Amniotic epithelial cell (primary cell): Measurements from ENCODE around the gene SIN3A.
"Not testable (repeated sequence)": the region's sequence is repeated elsewhere in the genome, so short reads cannot be mapped to it uniquely, and the experiment has no call there.

Experiments
- DNase-seq: peaks from one replicate; pipeline ENCODE4 v3.0.0-alpha.2; 2010; ENCODE audit warnings: low read depth

Gene SIN3A

DNA sequence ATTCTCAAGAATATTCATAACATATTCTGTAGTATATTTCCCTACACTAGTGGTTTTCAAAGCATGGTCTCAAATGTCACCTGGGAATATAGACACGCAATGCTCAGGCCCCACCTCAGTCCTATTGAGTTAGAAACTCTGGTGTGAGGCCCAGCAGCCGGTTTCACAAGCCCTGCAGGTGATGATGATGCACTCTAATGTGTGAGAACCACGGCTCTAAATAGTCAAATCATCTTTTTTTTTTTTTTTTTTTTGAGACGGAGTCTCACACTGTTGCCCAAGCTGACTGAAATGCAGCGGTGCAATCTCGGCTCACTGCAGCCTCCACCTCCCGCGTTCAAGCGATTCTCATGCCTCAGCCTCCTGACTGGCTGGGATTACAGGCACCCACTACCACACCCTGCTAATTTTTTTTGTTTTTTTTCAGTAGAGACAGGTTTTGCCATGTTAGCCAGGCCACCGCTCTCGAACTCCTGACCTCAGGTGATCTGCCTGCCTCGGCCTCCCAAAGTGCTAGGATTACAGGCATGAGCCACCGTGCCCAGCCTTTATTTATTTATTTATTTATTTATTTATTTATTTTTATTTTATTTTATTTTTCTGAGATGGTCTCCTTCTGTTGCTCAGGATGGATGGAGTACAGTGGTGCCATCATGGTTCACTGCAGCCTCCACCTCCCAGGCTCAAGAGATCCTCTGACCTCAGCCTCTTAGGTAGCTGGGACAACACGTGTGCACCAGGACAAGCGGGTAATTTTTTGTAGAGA is 117.7 kb downstream of the SIN3A start:
- not testable (repeated sequence) for DNase-seq

DNA sequence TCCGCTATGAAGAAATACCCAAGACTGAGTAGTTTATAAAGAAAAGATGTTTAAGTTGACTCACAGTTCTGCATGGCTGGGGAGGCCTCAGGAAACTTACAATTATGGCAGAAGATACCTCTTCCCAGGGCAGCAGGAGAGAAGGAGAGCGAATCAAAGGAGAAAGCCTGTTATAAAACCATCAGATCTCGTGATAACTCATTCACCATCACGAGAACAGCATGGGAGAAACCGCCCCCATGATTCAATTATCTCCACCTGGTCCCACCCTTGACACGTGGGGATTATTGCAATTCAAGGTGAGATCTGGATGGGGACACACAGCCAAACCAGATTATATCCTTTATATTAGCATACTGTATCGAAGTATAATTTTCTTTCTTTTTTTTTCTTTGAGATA is 119.4 kb downstream of the SIN3A start:
- DNase-seq, result not testable (repeated sequence)

DNA sequence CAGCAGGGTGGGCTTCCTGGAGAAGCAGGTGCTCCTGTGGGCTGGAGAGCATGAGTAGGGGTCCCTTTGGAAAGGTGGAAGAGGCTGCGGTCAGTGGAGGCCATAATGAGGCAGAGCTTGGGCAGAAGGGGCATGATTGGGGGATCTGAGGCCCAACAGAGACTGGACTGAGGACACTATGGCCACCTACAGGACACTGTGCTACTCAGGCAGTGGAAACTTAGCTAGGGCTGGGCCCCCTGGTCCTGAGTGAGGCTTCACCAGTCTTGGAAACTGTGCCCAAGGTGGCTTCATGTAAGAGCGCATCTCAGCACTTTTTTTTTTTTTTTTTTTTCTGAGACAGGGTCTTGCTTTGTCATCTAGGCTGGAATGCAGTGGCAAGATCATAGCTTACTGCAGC is 121.9 kb downstream of the SIN3A start:
- DNase-seq, result no peak

DNA sequence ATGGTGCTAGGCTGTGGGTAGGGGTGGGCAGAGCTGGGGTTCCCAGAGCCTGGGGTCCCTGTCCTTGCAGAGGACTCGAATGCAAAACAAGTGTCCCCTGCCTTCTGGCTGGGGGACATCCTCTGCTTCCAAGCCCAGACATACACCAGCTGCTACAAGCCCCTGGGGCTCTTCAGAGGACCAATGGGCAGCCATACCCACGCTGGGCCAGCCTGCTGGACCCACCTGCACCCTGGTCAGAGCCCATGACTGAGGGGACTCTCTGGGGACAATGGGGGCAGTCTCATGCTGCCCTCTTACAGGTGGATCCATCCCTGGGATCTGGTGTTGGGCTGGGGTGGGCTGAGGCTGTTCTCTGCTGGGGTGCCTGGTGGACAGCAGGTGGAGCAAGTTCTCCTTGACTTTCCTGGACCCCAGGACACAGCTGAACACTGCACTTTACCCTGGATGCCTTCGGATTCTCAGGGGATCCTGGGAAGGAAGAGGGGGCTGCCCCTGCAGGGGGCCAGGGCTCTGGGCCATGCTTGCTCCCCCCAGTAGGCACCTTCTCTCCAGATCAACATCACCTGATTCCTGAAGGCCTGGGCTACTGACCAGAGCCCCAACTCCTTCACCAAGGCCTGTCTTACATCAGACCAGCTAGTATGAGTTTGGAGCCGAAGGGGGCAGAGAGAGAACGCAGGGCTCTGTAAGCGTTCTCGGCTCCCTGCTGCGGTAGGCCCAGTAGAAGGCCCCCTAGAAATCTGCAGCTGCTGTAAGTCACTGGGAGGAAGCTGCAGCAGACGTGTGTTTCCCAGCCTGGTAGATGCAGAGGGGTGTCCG is 122.8 kb downstream of the SIN3A start:
- no peak for DNase-seq

DNA sequence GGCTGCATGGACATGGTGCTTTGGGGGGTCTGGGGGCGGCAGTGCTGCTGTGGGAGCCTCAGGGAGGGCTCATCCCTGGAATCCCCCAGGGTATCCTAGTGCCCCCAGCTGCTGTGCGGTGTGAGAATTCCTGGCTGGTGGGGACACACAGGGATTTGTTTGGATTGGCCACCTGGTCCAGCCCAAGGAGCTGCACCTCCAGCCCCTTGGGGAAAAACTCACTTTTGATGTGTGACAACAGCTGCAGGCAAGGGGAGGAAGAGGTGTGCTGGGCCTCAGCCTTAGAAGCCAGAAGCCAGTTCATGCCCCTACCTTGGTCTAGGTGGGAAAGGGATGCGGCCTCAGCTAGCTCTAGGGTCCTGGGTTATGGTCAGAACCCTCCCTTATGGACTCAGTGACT is 124.0 kb downstream of the SIN3A start:
- no peak for DNase-seq

DNA sequence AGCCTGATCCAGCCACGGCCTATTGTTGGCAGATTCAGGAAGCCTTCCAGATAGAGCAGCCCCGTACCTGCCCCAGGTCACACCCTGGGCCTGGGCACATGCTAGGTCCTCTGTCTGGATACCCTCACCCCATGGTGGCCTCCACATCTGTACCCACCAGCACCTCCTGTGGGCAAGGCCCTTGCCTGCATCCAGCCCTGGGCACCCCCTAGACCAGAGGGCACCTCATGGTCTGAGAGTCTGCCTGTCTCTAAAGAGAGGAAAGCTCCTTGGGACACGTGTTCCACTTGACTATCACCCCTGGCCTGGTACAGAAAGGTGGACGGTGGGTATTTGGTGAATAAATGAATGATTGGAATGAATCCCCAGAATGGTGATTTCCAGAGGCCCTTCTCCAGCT is 124.5 kb downstream of the SIN3A start:
- DNase-seq, result no peak

DNA sequence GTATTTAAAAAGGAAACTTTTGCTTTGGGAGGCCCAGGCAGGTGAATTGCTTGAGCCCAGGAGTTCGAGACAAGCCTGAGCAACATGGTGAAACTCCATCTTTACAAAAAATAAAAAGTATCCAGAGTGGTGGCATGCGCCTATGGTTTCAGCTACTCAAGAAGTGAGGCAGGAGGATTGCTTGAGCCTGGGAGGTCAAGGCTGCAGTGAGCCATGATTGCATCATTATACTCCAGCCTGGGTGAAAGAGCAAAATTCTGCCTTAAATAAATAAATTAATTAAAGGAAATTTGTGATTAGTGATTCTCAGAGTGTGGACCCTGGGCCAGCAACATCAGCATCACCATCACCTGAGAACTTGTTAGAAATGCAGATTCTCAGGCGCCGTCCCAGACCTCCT is 125.6 kb downstream of the SIN3A start:
- no peak for DNase-seq

DNA sequence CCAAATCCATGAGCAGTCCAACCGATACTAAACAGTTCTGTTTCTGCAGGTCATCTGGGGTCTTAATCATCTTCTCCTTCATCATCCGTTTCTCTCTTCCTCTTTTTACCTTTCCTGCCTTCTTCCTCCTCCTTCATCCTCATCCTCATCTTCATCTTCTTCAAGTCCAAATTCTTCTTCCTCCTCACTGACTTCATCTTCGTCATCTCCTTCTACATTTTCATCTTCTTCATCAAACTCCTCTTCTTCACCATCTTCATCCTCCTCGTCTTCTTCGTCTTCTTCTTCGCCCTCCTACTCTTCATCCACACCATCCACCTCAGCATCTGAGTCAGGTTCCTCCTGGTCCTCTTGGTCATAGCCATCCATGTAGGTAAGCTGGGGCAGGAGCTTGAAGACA is 129.8 kb downstream of the SIN3A start:
- no peak for DNase-seq
